Subcutaneous adipose tissue (tissue), 4 donors: ENCODE results near the gene MT3. TPM values are rescaled to one million over a fixed set of nuclear protein-coding genes. Genes with fewer than 3 reads are reported as not detected.

ENCODE experiments used
- CTCF ChIP-seq: fragments of 450-650 bp; IDR thresholded peaks from one replicate; pipeline ENCODE4 v1.5.1; 2016; ENCODE audit warnings: low read depth, mild to moderate bottlenecking, control low read depth, antibody characterized with exemption, moderate library complexity
- total RNA-seq, 4 donors: library from RNA; depleted of rRNA; stranded (reverse); fragments of >200 nt; gene quantifications; one replicate each; pipeline ENCODE4 v1.1.0, GENCODE V29; 2016

The MT3 gene
- total RNA-seq: 1 to 10 TPM in 1 of 4 donors, not detected in 3; 2.0 TPM

GRCh38 chr16:56589141-56590039 is at the start of gene MT3:
Gene MT3 (plus strand): TSS chr16:56589528. CDS start chr16:56589591, 63 bp downstream.
- no peak for TF ChIP-seq CTCF

- TF ChIP-seq CTCF: no peak
Measured at GRCh38 chr16:56539656-56540055, 49.7 kb upstream of the MT3 start.

GRCh38 chr16:56542039-56542438 is 47.3 kb upstream of the MT3 start:
- no peak for TF ChIP-seq CTCF

GRCh38 chr16:56547120-56547948 is 42.0 kb upstream of the MT3 start:
- no peak for TF ChIP-seq CTCF

GRCh38 chr16:56547949-56548567 is 41.3 kb upstream of the MT3 start:
- no peak for TF ChIP-seq CTCF

- no peak for TF ChIP-seq CTCF
Measured at GRCh38 chr16:56549161-56549560, 40.2 kb upstream of the MT3 start.
